Smooth muscle cell of trachea (primary cell): ENCODE measurements around the gene TLR3. TPM values are rescaled to one million over a fixed set of nuclear protein-coding genes. Genes with fewer than 3 reads are reported as not detected.

Experiments used
- total RNA-seq: library from RNA; depleted of rRNA; stranded (reverse); fragments of >200 nt; gene quantifications from 2 replicates; pipeline ENCODE4 v1.2.1, GENCODE V29; 2014

The TLR3 gene
- 3.2 and 7.8 TPM in 2 replicates for total RNA-seq

GRCh38 chr4:186068581-186069348 is at the start of gene TLR3:
Gene TLR3, plus strand, starts transcription at chr4:186069156. Its CDS starts 7,464 bp downstream, at chr4:186076620.

GRCh38 chr4:186104114-186104889 is 35.3 kb downstream of the TLR3 start, which contains the start of gene FAM149A:
Gene FAM149A, plus strand, starts transcription at chr4:186104704.

Other genes with a start within 250 kb of the TLR3 start
- gene FAM149A, start 35.5 kb downstream of the TLR3 start, total RNA-seq, result 6.3 and 8.8 TPM in 2 replicates
- gene CYP4V2, start 122.4 kb downstream of the TLR3 start, total RNA-seq, result 16.4 and 27.1 TPM in 2 replicates
- gene KLKB1, start 158.4 kb downstream of the TLR3 start, total RNA-seq, result 0.17 TPM in 1 of 2 replicates, not detected in the other
- not detected in 2 replicates for gene F11, start 197.0 kb downstream of the TLR3 start, total RNA-seq